Measurements from ENCODE around the gene IKZF4. TPM values are rescaled to one million over a fixed set of nuclear protein-coding genes. Genes with fewer than 3 reads are reported as not detected.
A peak's percentile ranks its signal among the peaks of the same experiment; 100 is the strongest.
"Not testable (repeated sequence)": the region's sequence is repeated elsewhere in the genome, so short reads cannot be mapped to it uniquely, and the experiment has no call there.

IKZF4 gene
- total RNA-seq, 2 experiments from 2014 or later, result 7.5 to 8.2 TPM

DNA sequence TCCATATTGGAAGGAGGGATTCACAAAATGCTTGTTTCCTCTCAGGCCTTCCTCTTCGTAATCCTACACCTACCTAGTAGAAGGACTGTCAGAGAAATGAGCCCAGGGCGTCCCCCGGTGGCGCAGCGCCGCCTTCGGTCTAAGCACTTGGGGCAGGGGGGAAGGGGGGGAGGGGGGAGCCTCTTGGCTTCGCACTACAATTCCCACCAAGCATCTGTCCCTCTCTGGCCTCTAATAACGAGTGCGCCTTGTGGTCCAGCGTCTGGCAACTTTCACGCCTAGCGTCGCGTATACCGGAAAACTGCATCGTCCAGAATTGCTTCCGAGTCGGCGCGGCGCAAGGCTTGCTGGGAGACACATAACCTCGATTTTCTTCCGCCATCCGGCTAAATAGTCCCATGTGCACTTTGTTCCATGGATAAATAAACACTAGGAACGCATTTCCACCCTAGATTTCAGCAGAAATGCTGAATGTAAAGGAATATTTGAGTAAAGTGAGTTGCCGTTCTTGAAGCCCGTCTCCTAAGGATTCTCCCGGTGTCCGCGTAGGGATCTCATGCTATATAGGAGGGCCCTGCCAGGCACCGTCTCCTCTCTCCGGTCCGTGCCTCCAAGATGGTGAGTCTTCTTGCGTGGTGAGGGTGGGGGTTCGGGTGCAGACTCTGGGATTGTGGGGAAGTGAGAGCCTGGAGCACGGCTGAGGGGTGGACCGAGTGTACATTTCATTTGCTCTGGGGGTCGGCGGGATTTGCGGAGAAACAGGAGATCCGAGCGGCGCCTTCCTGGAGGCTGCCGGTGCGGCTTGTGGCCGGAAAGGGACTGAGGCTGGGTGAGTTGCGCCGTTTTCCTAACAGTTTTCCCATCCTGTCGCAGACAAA, 20.9 kb downstream of the IKZF4 start, which contains the start of gene RPS26:
Gene RPS26 (plus strand): TSS at position 367 of the 878 bp plus-strand sequence. CDS start 249 bp downstream, at position 616.
- intact Hi-C loops (cut with micrococcal nuclease), result loop anchor here (1.0 to 2.0 kb wide), 13 partner anchors 20 to 427 kb away; partner anchors contain the start of genes DNAJC14, GDF11, IKZF4 and PA2G4
- H3K9me3 Mint-ChIP-seq, result no peaks in the 10 kb centered on the region
- peaks cover 22% of the 10 kb centered on the region for H3K36me3 Mint-ChIP-seq (ENCODE audit: low read depth)
- H3K27me3 Mint-ChIP-seq (ENCODE audit: low read depth), result no peaks in the 10 kb centered on the region
- DNase-seq, result peak; percentile 96
- peak within 1 kb of the TSS; percentile 96 for H3K4me3 Mint-ChIP-seq
- peak within 1 kb of the TSS; percentile 98 for H3K27ac Mint-ChIP-seq
- peaks cover 57% of the 10 kb centered on the region for H3K4me1 Mint-ChIP-seq (ENCODE audit: low read depth)
- CTCF ChIA-PET, result interaction anchor here (1.0 to 3.1 kb wide), 7 partner anchors 12 to 303 kb away, joined by 3 to 25 read pairs (median 8); partner anchors contain the start of genes RAB5B and SUOX

GRCh38 chr12:56042430-56042813, 21.6 kb downstream of the IKZF4 start:
- H3K27ac Mint-ChIP-seq, result peak overlapping the region; percentile 98
- peak overlapping the region; percentile 96 for H3K4me3 Mint-ChIP-seq
- H3K27me3 Mint-ChIP-seq (ENCODE audit: low read depth); DNase-seq; H3K9me3 Mint-ChIP-seq; CTCF ChIA-PET; intact Hi-C loops (cut with micrococcal nuclease): not testable (repeated sequence)
- peaks cover 63% of the 10 kb centered on the region for H3K4me1 Mint-ChIP-seq (ENCODE audit: low read depth)
- H3K36me3 Mint-ChIP-seq (ENCODE audit: low read depth), result peaks cover 22% of the 10 kb centered on the region

- intact Hi-C loops (cut with micrococcal nuclease), result no loop called here
- peaks cover 22% of the 10 kb centered on the region for H3K36me3 Mint-ChIP-seq (ENCODE audit: low read depth)
- H3K4me3 Mint-ChIP-seq, result peak overlapping the region; percentile 96
- DNase-seq, result no peak
- CTCF ChIA-PET, result no interaction called here
- peak overlapping the region; percentile 98 for H3K27ac Mint-ChIP-seq
- no peaks in the 10 kb centered on the region for H3K9me3 Mint-ChIP-seq
- H3K4me1 Mint-ChIP-seq (ENCODE audit: low read depth), result peaks cover 63% of the 10 kb centered on the region
- H3K27me3 Mint-ChIP-seq (ENCODE audit: low read depth), result no peaks in the 10 kb centered on the region
These were observed 22.0 kb downstream of the IKZF4 start for GRCh38 chr12:56042843-56043242.

- H3K4me3 Mint-ChIP-seq, result no peak overlapping the region
- intact Hi-C loops (cut with micrococcal nuclease), result loop anchor here (5.0 kb wide), 1 partner anchor 36 kb away; the partner anchor contains the start of gene ERBB3
These were observed 25.4 kb downstream of the IKZF4 start for GRCh38 chr12:56046027-56046780.

DNA sequence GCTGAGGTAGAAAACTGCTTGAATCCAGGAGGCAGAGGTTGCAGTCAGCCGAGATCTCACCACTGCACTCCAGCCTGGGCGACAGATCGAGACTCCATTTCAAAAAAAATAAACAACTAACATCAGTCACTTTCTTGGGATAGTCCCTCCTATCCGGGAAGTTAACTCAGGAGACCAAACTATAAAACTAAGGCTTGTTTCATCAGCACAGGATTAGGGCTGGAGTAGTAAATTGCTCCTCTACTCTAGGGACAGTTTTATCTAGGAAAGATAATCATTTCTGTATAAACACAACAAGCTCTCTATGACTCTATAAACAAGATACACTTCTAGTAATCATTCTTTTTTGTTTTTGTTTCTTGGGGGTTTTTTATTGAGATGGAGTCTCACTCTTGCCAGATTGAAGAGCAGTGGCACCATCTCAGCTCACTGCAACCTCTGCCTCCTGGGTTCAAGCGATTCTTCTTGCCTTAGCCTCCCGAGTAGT, 32.6 kb downstream of the IKZF4 start:
- CTCF ChIA-PET, result interaction anchor here (0.6 to 0.7 kb wide), 2 partner anchors 39 to 124 kb away, joined by 3 to 4 read pairs; no protein-coding TSS in a partner anchor
- no peak overlapping the region for H3K4me3 Mint-ChIP-seq
- no peaks in the 10 kb centered on the region for H3K4me1 Mint-ChIP-seq (ENCODE audit: low read depth)
- no peaks in the 10 kb centered on the region for H3K9me3 Mint-ChIP-seq
- no peaks in the 10 kb centered on the region for H3K27me3 Mint-ChIP-seq (ENCODE audit: low read depth)
- intact Hi-C loops (cut with micrococcal nuclease), result no loop called here
- no peak overlapping the region for H3K27ac Mint-ChIP-seq
- no peaks in the 10 kb centered on the region for H3K36me3 Mint-ChIP-seq (ENCODE audit: low read depth)
- no peak for DNase-seq

More at GRCh38 chr12:56046027-56046780, 25.4 kb downstream of the IKZF4 start:
- no peak for DNase-seq
- H3K4me1 Mint-ChIP-seq (ENCODE audit: low read depth), result peaks cover 38% of the 10 kb centered on the region
- H3K9me3 Mint-ChIP-seq, result no peaks in the 10 kb centered on the region
- peak overlapping the region; percentile 56 for H3K27ac Mint-ChIP-seq
- CTCF ChIA-PET, result interaction anchor here (0.7 to 3.0 kb wide), 13 partner anchors 17 to 812 kb away, joined by 3 to 18 read pairs (median 4); partner anchors contain the start of genes PA2G4, SMARCC2, SUOX and ZC3H10
- H3K36me3 Mint-ChIP-seq (ENCODE audit: low read depth), result peaks cover 22% of the 10 kb centered on the region
- no peaks in the 10 kb centered on the region for H3K27me3 Mint-ChIP-seq (ENCODE audit: low read depth)

- H3K9me3 Mint-ChIP-seq; DNase-seq; CTCF ChIA-PET; H3K36me3 Mint-ChIP-seq (ENCODE audit: low read depth); H3K27me3 Mint-ChIP-seq (ENCODE audit: low read depth); H3K27ac Mint-ChIP-seq; intact Hi-C loops (cut with micrococcal nuclease); H3K4me3 Mint-ChIP-seq; H3K4me1 Mint-ChIP-seq (ENCODE audit: low read depth): not testable (repeated sequence)
These were observed 39.1 kb downstream of the IKZF4 start for GRCh38 chr12:56059964-56060363.

GRCh38 chr12:56061982-56062381, 41.1 kb downstream of the IKZF4 start:
- no peak overlapping the region for H3K27ac Mint-ChIP-seq
- CTCF ChIA-PET, result interaction anchor here (1.1 to 2.0 kb wide), 2 partner anchors 15 to 23 kb away, joined by 4 to 6 read pairs; no protein-coding TSS in a partner anchor
- H3K36me3 Mint-ChIP-seq (ENCODE audit: low read depth), result no peaks in the 10 kb centered on the region
- intact Hi-C loops (cut with micrococcal nuclease), result no loop called here
- peaks cover 3% of the 10 kb centered on the region for H3K4me1 Mint-ChIP-seq (ENCODE audit: low read depth)
- no peak for DNase-seq
- no peak overlapping the region for H3K4me3 Mint-ChIP-seq
- no peaks in the 10 kb centered on the region for H3K9me3 Mint-ChIP-seq
- H3K27me3 Mint-ChIP-seq (ENCODE audit: low read depth), result no peaks in the 10 kb centered on the region

GRCh38 chr12:56062996-56063395, 42.2 kb downstream of the IKZF4 start:
- H3K36me3 Mint-ChIP-seq (ENCODE audit: low read depth), result no peaks in the 10 kb centered on the region
- H3K9me3 Mint-ChIP-seq, result no peaks in the 10 kb centered on the region
- intact Hi-C loops (cut with micrococcal nuclease), result no loop called here
- peaks cover 4% of the 10 kb centered on the region for H3K4me1 Mint-ChIP-seq (ENCODE audit: low read depth)
- DNase-seq, result no peak
- no peak overlapping the region for H3K4me3 Mint-ChIP-seq
- CTCF ChIA-PET, result interaction anchor here (0.7 kb wide), 1 partner anchor 145 kb away, joined by 3 read pairs; no protein-coding TSS in a partner anchor
- no peaks in the 10 kb centered on the region for H3K27me3 Mint-ChIP-seq (ENCODE audit: low read depth)
- H3K27ac Mint-ChIP-seq, result no peak overlapping the region

- intact Hi-C loops (cut with micrococcal nuclease), result no loop called here
- CTCF ChIA-PET, result interaction anchor here (0.9 kb wide), 1 partner anchor 76 kb away, joined by 3 read pairs; no protein-coding TSS in a partner anchor
- H3K27ac Mint-ChIP-seq, result no peak overlapping the region
- H3K4me1 Mint-ChIP-seq (ENCODE audit: low read depth), result peaks cover 4% of the 10 kb centered on the region
- H3K27me3 Mint-ChIP-seq (ENCODE audit: low read depth), result no peaks in the 10 kb centered on the region
- no peak overlapping the region for H3K4me3 Mint-ChIP-seq
- DNase-seq, result no peak
- no peaks in the 10 kb centered on the region for H3K36me3 Mint-ChIP-seq (ENCODE audit: low read depth)
- H3K9me3 Mint-ChIP-seq, result no peaks in the 10 kb centered on the region
These were observed 50.8 kb downstream of the IKZF4 start for GRCh38 chr12:56071648-56072047.

- Mint-ChIP-seq H3K27ac (no peak overlapping the region), H3K9me3 (no peaks in the 10 kb centered on the region), H3K27me3 (ENCODE audit: low read depth) (no peaks in the 10 kb centered on the region), H3K36me3 (ENCODE audit: low read depth) (no peaks in the 10 kb centered on the region), H3K4me1 (ENCODE audit: low read depth) (no peaks in the 10 kb centered on the region), H3K4me3 (no peak overlapping the region)
- intact Hi-C loops (cut with micrococcal nuclease), result no loop called here
- CTCF ChIA-PET, result interaction anchor here (0.8 kb wide), 1 partner anchor 11 kb away, joined by 3 read pairs; no protein-coding TSS in a partner anchor
- no peak for DNase-seq
These were observed 53.6 kb downstream of the IKZF4 start for GRCh38 chr12:56074396-56074795.

- H3K27me3 Mint-ChIP-seq (ENCODE audit: low read depth), result peaks cover 17% of the 10 kb centered on the region
- H3K9me3 Mint-ChIP-seq; H3K27ac Mint-ChIP-seq; H3K4me3 Mint-ChIP-seq; H3K36me3 Mint-ChIP-seq (ENCODE audit: low read depth); DNase-seq; intact Hi-C loops (cut with micrococcal nuclease): not testable (repeated sequence)
- peaks cover 12% of the 10 kb centered on the region for H3K4me1 Mint-ChIP-seq (ENCODE audit: low read depth)
- CTCF ChIA-PET, result interaction anchor here (0.6 to 1.1 kb wide), 4 partner anchors 9 to 336 kb away, joined by 3 read pairs; partner anchors contain the start of gene ZC3H10
These were observed 57.1 kb downstream of the IKZF4 start for GRCh38 chr12:56077966-56078365.

DNA sequence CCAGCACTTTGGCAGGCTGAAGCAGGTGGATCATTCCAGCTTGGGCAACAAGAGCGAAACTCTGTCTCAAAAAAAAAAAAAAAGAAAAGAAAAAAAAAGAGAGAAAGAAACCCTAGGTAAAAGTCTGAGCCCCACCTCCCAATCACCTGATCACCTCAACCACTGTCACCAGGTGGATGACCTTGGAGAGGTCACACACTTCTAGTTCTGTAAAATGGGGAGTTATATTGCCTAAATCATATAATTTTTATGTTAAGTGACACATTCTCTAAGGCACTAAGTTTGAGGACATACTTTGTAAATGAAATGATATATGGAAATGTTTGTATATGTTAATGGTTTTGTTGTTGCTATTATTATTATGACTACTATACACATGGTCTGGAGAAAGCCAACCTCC, 57.6 kb downstream of the IKZF4 start:
- peak overlapping the region; percentile 76 for H3K4me3 Mint-ChIP-seq
- H3K9me3 Mint-ChIP-seq, result no peaks in the 10 kb centered on the region
- intact Hi-C loops (cut with micrococcal nuclease), result no loop called here
- peaks cover 12% of the 10 kb centered on the region for H3K4me1 Mint-ChIP-seq (ENCODE audit: low read depth)
- no peak for DNase-seq
- CTCF ChIA-PET, result interaction anchor here (0.6 to 1.1 kb wide), 3 partner anchors 10 to 337 kb away, joined by 3 read pairs; partner anchors contain the start of gene ZC3H10
- no peak overlapping the region for H3K27ac Mint-ChIP-seq
- H3K27me3 Mint-ChIP-seq (ENCODE audit: low read depth), result peaks cover 17% of the 10 kb centered on the region
- H3K36me3 Mint-ChIP-seq (ENCODE audit: low read depth), result no peaks in the 10 kb centered on the region

Data from activated naive CD4-positive, alpha-beta T cell treated with anti-CD3 and anti-CD28 coated beads for 36 hours (primary cell).